ENCODE results near the gene OLFML2B.

DNA sequence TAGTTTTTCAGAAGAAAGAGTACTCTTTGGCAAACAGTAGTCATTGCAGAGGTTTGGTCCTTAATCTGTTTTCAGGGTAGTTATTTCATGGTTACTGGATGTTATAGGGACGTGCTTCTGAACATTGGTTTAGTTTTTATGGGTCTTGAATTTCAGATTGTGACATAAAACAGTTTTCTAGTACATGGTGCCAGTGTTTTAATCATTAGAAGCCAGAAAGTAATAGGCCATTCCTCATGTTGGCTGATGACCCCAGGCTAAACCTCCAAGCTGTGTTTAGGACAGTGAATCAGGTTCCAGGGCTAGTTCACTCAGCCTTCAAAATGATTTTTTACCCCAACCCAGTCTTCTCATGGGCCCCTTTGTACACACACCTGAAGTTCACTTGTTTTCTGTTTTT lies 73.3 kb downstream of the OLFML2B start:
- TF ChIP-seq ZNF555 (tag by site-specific recombination; conservative IDR thresholded peaks at IDR 0.05) (no peak), ZNF501 (tag by site-specific recombination; IDR thresholded peaks at IDR 0.05) (no peak), ZNF24 (tag by site-specific recombination; IDR thresholded peaks at IDR 0.05) (no peak), ZNF140 (tag by site-specific recombination; IDR thresholded peaks at IDR 0.05) (no peak)
- TF ChIP-seq, protein P1, sequence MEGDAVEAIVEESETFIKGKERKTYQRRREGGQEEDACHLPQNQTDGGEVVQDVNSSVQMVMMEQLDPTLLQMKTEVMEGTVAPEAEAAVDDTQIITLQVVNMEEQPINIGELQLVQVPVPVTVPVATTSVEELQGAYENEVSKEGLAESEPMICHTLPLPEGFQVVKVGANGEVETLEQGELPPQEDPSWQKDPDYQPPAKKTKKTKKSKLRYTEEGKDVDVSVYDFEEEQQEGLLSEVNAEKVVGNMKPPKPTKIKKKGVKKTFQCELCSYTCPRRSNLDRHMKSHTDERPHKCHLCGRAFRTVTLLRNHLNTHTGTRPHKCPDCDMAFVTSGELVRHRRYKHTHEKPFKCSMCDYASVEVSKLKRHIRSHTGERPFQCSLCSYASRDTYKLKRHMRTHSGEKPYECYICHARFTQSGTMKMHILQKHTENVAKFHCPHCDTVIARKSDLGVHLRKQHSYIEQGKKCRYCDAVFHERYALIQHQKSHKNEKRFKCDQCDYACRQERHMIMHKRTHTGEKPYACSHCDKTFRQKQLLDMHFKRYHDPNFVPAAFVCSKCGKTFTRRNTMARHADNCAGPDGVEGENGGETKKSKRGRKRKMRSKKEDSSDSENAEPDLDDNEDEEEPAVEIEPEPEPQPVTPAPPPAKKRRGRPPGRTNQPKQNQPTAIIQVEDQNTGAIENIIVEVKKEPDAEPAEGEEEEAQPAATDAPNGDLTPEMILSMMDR (tag by site-specific recombination; IDR thresholded peaks at IDR 0.05) = no peak

All from HEK293 (cell line).